Measurements from ENCODE around the gene NAALADL2.

DNA sequence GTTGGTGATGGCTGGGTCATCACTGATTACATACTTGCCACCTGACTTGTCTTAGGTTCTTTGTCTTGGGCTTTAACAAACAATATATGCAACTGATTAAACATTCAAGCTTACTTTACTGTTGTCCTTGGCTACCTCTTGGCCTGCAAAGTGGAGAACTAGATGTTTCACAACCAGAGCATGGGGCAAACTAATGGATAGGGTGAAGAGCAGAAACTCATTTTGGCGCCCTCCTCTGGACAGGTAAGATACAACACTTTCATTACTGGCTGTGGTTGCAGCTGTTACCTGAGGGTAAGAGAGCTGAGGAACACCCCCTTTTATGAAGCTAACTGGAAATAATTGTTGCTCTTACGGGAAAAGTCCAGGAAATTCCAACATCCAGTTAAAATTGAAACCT is 262.1 kb downstream of the NAALADL2 start:
- TF ChIP-seq CTCF (IDR thresholded peaks at IDR 0.05) (peak; percentile 70), ZFX (IDR thresholded peaks at IDR 0.05; ENCODE audit: borderline replicate concordance) (no peak)
